Hematopoietic multipotent progenitor cell treated with erythropoietin and hydrocortisone succinate and interleukin-3 and kit ligand, for 6 days (in vitro differentiated cells): ENCODE results near the gene GLIS1.

Experiments
- DNase-seq: peaks from one replicate; pipeline ENCODE4 v3.0.0-alpha.2; 2015

GLIS1 gene

DNA sequence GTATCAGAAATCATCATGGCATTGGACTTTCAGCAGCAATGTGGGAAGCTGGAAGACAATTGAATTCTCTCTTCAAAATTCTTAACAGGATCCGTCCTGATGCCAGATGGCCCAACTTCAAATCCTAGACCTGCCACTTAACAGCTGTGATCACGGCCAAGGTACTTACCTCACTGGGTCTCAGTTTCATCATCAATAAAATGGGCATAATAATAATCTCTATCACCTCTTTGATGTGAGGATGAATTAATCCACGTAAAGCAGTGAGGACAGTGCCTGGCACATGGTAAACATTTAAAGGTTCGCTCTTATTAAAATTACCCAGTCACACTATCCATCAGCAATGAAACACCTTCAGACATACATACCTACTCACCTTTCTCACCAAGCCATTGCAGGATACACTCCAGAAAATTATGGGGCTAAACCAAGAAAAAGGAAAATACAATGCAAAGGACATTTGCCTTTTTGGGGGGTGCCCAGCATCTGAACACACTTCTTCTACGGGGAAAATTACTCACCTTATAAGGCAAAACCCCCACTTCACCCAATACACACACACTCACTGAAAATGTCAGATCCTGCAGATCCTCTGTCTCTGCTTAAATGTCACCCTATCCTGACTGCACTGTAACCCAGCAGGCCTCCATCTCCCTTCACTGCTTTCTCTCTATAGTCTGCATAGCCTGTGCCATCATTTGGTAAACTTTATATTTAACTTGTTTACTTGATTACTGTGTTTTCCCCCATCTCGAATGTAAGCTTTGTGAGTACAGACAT lies 21.7 kb downstream of the GLIS1 start:
- DNase-seq: no peak

DNA sequence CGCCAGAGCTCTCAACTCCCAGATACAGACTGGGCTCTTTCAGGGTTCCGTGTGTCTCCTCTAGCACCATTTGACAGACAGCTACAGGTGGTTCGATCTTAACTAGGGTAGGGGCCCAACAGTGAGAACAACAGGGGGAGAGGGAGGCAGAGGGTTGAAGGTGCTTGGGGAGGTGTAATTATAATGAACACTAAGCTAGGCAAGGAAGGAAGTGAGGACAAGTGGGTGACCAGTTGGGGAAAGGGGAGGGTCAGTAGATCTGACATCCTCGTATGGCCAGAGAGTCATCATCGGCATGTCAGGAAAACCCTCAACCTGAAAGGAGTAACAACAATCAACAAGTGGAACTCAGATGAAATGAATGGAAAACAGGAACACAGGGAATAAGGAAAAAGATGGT lies 22.8 kb downstream of the GLIS1 start:
- no peak for DNase-seq

DNA sequence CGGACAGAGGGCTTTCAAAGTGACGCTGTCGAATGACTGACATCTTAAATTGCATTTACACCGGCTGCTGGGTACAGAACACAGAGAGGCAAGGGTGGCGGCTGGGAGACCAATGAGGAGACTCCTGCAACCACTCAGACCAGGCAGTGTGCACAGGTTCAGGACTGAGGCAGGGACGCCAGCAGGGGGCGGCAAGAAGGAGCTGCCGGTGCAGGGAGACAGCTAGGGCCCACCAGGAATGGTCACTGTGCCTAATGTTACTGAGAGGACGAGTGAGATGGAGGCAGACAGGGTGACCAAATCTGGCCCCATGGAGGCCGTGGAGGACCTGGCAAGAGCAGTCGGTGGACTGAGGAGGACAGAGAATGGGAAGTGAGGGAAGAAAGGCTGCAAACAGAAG lies 23.5 kb downstream of the GLIS1 start:
- DNase-seq: peak; percentile 58

DNA sequence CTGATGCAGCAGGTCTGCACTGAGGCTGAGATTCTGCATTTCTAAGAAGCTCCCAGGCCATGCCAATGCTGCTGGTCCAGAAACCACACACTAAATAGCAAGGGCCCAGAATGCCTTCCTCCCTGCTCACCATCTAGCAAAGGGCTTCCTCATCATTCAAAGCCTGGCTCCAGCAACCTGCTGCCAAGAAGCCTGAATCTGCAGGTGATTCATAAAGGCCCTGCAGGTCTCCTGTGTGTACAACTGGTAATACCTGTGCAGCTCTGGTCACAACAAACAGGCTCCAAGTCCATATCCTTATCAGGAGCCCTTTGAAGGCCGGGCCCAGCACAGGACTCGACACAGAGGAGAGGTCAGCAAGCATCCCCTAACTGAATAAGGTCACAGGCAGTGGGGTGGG lies 26.7 kb downstream of the GLIS1 start:
- DNase-seq: no peak

DNA sequence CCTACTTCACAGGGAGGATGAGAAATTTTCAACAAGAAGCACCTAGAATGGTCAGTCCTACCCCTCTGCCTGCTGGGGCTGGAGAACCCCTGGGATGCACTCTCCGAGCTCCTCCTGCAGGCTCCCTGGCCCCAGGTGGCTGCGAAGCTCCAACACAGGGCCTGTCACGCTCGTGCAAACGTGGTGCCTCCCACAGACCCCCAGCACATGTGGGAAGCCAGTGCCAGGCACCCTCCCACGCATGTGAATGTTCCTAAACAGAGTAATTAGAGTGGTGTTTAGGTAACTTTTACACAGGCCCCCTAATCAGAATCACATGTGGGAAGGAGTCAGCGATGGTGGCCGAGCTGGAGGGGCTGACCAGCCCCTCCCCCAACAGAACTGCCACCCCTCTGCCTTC lies 28.4 kb downstream of the GLIS1 start:
- no peak for DNase-seq

DNA sequence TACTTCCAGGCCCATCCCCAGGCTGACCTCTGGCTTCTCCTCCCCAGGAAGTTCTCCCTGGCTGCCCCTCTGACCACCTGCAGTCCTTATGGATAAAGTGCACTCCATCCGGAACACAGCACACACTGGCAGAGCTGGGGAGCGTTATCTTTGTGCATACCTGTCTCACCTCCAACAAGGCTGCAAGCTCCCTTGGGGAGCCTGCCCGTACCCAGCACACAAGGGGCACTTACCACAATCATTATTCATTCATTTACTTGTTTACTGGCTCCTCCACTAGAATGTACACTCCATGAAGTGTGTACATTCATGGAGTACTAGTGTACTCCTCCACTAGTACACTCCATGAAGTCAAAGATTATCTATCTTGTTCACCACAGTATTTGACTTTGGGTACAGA lies 30.3 kb downstream of the GLIS1 start:
- no peak for DNase-seq

DNA sequence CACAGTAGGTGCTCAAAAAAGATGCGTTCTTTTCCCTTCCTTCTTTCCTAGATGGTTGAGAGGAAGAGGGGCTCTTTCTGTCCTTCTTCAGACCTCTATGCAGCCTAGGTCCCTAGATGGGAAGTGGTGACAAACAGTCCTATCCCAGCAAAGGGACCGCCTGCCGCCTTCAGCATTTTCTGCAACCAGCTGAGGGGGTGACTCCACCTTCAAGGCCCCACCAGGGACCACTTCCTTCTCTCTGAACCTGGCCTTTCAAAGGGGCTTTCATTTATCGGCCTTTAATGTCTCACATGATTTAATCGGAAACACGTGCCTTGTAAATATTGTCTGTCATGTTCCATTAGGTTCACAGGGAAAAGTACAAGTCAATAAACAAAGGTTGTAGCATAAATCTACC lies 32.6 kb downstream of the GLIS1 start:
- DNase-seq: no peak

DNA sequence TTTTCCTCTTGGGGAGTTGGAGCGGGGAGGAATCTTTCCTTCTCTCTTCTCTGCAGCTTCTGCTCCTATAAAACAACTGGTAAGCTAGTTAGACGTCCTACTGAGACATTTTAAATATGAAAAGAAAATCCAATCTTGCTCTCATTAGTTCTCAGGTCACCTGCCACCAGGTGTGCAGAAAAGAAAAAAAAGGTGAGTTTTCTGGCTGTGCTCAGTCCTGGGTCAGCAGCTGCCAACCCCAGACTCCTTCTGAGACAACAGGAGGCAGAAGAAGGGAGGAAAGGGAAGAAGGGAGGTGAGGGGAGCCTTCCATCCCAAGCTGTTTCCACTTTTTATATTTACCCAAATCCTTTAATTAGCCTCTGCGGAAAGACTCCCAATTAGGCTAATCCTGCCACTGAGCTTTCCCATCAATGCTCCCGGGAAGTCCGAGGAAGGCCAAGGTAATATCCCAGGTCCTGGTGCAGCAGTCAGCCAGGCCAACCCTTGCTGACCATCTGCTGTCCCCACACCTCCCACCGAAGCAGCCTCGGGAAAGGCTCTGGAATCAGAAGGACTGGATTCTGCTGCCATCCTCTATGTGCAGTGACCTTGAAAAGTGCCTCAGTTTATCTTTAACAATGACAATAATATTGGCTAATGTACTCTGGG lies 33.4 kb downstream of the GLIS1 start:
- no peak for DNase-seq

DNA sequence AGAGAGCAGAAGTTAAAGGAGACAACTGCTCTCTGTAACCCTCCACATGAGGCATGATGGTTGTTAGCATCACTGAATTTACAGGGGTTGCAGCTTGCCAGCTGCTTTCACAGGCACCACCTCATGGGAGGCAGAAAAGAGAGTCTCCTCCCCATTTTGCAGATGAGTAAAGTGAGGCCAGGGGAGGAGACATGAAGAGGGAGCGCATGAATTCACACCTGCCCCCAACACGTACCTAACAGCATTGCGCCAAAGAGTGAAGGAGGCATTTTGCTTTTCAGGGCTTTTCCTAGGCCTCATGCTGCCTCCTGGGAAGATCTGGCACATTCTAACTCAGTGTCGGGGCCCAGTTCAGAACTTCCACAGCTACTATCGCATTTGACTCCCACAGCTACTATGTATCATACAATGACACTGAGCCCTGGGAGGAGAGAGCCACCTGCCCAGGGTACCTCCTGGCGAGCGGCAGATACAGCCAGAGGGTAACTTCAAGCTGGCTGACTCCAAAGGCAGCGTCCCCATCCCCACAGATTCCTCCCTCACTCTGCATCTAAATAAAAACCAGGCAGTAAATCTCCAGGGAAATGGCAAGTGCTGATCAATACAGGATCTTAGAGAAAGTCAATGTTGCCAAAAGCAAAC lies 34.0 kb downstream of the GLIS1 start:
- no peak for DNase-seq

DNA sequence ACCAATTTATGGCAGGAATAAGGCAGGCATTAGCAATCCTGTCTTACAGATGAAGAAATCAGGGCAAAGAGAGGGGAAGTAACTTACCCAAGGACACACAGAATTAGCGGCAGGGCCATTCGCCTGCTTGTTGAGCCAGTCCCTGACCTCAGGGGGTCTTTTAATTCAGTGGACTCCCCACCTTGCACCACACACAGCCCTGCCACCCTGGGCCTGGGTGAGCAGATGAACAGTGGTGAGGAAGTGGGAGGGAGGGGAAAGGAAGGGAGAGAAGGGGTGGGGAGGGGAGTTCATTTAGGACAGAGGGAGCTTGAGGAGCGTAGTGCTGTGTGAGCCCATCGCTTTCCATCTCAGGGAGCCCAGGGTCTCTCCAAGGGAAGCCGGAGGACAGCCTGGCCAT lies 34.7 kb downstream of the GLIS1 start:
- DNase-seq: no peak

DNA sequence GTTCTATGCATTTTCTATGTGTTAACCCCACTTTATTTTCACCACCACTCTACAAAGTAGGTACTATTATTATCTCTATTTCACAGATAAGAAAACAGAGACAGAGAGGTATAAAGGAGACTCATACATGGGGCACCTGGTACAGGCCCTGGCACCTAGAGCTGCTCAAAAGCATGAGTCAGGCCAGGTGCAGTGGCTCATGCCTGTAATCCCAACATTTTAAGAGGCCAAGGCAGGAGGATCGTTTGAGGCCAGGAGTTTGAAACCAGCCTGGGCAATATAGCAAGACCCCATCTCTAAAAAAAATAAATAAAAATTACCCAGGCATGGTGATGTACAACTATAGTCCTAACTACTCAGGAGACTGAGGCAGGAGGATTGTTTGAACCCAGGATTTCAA lies 35.8 kb downstream of the GLIS1 start:
- no peak for DNase-seq

DNA sequence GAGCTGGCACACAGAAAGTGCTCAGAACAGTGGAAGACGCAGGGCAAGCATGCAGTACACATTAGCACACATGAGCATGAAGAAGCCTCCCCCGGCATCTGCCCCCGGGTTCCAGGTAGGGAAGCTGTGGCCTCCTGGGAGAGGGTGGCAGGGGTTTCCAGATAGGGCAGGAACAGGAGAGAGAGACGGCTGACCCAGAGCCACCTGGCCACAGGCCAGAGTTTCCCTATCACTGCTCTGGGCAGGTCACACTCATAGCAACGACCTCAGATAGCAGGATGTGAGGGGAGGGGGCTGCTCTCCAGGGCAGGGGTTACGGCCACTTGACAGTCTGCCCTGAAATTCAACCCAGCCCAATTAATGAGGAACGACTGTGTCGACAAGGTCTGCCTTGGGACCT lies 36.6 kb downstream of the GLIS1 start:
- DNase-seq: no peak

DNA sequence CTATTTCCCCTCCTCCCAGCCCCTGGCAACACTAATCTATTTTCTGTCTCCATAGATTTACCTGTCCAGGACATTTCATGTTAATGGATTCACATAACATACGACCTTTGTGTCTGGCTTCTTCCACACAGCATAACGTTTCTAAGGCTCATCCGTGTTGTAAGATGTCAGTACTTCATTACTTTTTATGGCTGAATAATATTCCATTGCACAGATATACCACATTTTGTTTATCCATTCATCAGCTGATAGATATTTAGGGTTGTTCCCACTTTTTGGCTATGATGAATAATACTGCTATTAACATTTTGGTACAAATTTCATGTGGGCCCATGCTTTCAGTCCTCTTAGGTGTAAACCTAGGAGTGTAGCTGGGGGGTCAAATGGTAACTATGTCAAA lies 38.2 kb downstream of the GLIS1 start:
- no peak for DNase-seq

DNA sequence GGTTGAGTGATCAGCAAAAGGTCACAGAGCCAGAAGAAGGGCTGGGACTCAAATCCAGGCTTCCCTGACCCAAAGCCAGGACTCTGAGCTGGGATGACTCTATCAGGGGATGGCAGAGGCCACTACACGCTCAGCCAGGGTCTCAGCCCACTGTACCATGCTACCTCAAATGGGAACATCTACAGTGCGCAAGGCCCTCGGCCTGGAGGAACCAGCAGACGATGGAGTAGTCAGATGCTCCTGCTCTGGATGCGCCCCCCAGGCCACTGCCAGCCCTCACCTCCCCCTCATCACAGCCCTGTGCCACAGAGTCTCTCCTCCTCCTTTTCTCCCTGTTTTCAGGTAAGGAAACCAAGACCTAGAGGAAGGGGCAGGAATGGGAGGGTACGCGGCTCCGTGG lies 39.0 kb downstream of the GLIS1 start:
- no peak for DNase-seq

DNA sequence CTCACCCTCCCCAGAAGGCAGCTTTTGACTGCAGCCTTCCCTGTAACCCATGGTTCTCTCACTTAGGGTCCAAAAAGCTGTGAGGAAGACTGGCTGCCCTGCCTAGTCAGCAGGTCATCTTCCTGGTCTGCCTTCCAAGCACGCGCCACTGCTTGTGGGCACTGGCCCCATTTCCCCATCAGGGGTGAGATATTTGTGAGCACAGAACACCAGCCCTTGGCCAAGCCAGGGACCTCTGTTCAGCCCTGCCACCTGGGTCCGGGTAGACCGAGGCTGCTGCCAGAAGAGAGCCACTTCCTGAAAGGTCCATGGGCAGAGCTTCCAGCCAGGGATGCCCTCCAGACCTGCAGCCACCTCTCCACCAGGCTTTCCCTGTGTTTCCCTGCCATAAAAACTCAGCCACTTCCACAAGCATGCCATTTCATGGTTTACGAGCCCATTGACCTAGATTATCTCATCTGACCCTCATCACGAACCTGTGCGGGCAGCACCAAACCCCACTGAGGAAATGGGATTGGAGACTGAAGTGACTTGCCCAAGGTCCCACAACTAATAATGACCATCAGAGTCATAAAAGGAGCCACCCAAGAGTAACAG lies 40.5 kb downstream of the GLIS1 start:
- no peak for DNase-seq

DNA sequence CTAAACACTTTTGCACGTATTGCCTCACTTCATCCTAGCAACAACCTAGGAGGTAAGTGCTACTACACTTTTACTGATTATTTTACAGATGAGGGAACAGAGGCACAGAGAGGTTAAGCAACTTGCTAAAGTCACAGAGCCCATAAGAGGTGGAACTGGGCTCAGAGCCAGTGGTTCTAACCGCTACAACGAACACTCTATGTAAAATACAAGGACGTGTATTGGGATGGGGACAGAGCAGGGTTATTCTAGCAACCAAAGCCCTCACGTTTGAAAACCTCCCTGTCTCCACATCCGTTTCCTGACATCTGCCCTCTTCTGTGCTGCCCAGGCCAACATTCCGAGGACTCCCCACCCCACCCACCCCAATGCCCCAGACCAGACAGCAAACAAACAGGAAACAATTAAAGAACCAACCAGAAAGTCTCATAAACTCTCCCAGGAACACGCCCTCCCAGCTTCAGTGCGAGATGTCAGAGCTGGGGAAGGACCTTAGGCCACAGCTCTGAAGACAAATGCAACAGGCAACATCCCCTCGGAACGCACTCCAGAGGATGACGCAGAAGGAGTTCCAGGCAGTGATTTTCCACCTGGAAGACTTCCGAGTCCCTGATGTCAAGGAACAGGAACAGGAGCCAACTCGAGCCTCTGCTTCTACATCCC lies 41.1 kb downstream of the GLIS1 start:
- DNase-seq: no peak

DNA sequence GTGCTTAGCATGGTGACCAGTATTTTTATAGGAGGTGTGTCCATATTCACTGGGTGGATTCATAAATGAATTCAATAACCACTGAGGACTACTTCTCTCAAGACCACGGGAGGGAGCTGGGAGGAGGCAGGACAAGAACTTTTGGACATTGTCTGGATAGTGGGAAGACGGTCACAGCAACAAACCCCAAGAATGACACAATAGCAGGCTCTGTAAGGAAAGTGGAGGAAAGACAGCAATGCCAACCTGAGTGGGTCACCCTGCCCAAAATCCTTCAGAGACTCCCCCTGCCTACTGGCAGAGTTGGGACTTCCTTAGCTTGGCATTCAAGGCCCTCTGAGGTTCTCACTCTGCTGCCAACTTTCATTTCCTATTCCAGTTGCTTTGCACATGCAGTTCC lies 42.0 kb downstream of the GLIS1 start:
- no peak for DNase-seq

DNA sequence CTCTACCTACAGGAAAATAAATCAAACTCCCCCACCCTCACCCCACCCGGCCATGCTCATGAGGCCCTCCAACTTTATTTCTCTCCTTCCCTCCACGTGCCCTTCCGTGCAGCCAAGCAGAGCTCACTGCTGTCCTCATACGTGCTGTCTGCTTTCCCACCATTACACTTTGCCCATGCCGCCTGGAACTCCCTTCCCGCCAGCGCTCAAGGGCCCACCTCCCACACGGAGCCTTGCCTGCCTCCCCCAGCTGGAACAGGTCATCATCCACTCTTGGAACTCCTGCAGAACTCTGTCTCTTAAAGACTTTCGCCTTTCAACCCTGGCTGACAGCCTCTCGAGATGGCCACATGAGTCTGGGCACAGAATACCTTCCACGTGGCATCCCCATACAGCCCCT lies 42.4 kb downstream of the GLIS1 start:
- no peak for DNase-seq

DNA sequence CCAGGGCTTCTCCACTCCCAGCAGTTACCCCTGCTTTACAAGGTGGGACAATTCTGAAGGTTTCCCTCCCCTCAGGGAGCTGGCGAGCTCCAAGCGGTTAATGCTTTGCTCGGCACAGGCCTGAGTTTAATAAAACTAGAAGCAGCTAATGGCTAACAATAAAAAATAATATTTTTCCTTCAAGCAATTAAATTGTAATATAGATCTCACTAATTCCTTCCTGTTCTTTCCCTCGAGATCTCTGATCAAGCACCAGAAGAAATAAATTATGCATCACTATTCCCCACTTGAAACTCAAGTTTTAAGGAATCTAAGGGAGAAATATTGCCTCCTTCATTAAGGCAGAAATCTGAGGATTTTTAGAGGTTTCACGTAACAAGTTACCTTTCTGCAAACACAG lies 42.9 kb downstream of the GLIS1 start:
- DNase-seq: no peak

DNA sequence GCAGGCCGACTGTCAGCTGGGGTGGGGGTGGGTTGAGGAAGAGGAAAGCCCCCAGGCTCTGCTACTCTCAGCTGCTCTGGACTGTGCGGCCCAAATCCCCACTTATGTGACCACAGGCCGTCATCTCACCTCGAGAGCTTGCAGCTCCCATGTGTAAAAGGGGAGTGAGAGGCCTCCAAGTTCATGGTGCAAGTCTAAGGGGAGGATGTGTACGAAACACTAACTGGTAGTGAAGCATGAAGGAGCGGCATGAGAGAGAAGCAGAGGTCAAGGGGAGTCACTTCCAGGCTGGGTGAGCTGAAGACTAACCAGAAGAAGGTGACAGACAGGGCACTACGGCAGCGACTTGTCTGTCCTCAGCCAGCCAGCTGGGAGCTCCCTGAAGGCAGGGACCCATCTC lies 43.8 kb downstream of the GLIS1 start:
- no peak for DNase-seq

DNA sequence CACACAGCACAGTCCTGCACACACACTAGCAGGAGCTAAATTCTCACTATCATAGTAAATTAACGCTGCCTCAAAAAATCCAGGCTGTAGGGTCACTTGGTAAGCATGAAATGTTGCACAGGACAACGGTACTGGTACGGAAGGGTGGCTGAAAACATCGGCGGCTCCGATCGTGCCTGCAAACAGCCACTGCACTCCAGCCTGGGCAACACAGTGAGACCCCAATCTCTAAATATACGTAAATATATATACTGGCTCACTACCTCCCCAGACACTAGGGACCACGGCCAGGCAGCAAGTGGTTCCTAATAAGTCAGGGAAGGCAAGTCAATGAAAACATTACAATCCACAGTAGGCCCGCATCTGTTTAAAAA lies 44.3 kb downstream of the GLIS1 start:
- no peak for DNase-seq

DNA sequence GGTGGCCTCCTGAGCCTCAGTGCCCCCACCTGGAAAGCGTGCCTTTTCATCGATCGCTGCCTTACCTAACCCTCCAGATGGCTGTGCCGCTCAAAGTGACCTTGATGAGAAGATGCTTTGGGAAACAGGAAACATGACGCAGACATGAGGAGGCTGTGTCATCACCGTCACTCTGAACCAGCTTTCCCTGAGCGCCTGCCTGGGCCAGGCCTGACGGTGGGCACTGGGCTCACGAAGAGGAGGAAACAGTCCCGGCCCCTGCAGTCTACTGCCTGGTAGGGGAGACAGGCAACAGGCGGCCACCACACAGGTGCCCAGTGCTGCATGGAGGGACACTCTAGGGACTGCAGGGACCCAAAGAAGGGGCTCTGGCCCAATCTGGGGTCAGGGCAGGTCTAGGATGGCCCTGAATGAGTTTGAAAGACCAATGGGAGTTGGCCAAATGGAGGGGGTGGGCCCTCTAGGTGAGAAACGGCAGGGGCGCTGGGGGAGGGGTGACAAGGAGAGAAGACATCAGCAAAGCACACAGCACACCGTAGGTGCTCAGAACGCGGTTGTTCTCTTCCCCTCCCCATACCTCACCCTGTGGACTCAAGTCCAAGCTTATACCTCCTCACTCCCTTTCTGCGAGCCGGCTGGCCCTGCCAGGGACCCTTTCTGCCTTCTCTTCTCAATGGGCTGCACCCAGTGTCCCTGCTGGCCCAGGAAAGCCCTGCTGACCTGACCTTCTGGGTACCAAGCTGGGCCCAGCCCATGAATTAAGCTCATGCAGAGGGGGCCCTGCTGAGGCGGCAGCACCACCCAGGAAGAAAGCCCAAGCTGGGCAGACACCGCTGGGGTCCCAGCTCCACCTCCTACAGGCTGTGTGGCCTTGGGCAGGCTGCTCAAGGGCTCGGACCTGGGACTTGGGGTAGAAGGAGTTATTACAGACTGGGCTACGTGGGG lies 44.9 kb downstream of the GLIS1 start:
- no peak for DNase-seq
